Activated CD4-positive, alpha-beta T cell treated with anti-CD3 and anti-CD28 coated beads, Interleukin-2, amount 50 U/mL, for 48 hours (primary cell): ENCODE measurements around the gene EPB41L2.
"Not testable (repeated sequence)": the region's sequence is repeated elsewhere in the genome, so short reads cannot be mapped to it uniquely, and the experiment has no call there.

Experiments
- DNase-seq, 2 experiments: peaks; one replicate each; pipeline ENCODE4 v3.0.0-alpha.2; 2020

Gene EPB41L2

GRCh38 chr6:131001111-131001736, 61.8 kb downstream of the EPB41L2 start:
- no peak for DNase-seq

- DNase-seq = no peak
These were observed 62.5 kb downstream of the EPB41L2 start for GRCh38 chr6:131000544-131000943.

GRCh38 chr6:130997061-130997753, 65.8 kb downstream of the EPB41L2 start:
- DNase-seq = no peak

- DNase-seq = no peak
These were observed 66.4 kb downstream of the EPB41L2 start for GRCh38 chr6:130996635-130997034.

- no peak for DNase-seq
These were observed 67.1 kb downstream of the EPB41L2 start for GRCh38 chr6:130995783-130996447.

- no peak for DNase-seq
These were observed 68.5 kb downstream of the EPB41L2 start for GRCh38 chr6:130994319-130995097.

GRCh38 chr6:130993292-130993765, 69.7 kb downstream of the EPB41L2 start:
- no peak for DNase-seq

- DNase-seq = no peak
These were observed 71.5 kb downstream of the EPB41L2 start for GRCh38 chr6:130991422-130992137.

- not testable (repeated sequence) for DNase-seq
These were observed 75.5 kb downstream of the EPB41L2 start for GRCh38 chr6:130987539-130987938.

GRCh38 chr6:130985115-130985514, 77.9 kb downstream of the EPB41L2 start:
- DNase-seq = no peak

- no peak for DNase-seq
These were observed 80.0 kb downstream of the EPB41L2 start for GRCh38 chr6:130982941-130983456.

- no peak for DNase-seq
These were observed 80.9 kb downstream of the EPB41L2 start for GRCh38 chr6:130982135-130982534.

- DNase-seq = no peak
These were observed 81.6 kb downstream of the EPB41L2 start for GRCh38 chr6:130981409-130981808.

GRCh38 chr6:130980310-130981032, 82.6 kb downstream of the EPB41L2 start:
- DNase-seq = no peak

GRCh38 chr6:130978660-130979396, 84.2 kb downstream of the EPB41L2 start:
- no peak for DNase-seq

- no peak for DNase-seq
These were observed 84.9 kb downstream of the EPB41L2 start for GRCh38 chr6:130978180-130978579.

- DNase-seq = no peak
These were observed 87.7 kb downstream of the EPB41L2 start for GRCh38 chr6:130975325-130975724.

- DNase-seq = no peak
These were observed 89.3 kb downstream of the EPB41L2 start for GRCh38 chr6:130973521-130974277.

GRCh38 chr6:130971504-130971903, 91.5 kb downstream of the EPB41L2 start:
- no peak for DNase-seq

GRCh38 chr6:130970839-130971410, 92.1 kb downstream of the EPB41L2 start:
- DNase-seq = no peak
